HepG2 (cell line): ENCODE results near the gene ZNF394. TPM values are rescaled to one million over a fixed set of nuclear protein-coding genes. Genes with fewer than 3 reads are reported as not detected.
A peak's percentile ranks its signal among the peaks of the same experiment; 100 is the strongest.

ENCODE experiments used
- ATAC-seq: fragments of 200-7000 bp; cut with Tn5 transposase; 3 replicates; pipeline ENCODE4 v1.9.1; 2020; ENCODE audit warnings: mild to moderate bottlenecking, moderate library complexity
- BruUV-seq: library from RNA; stranded (reverse); fragments of 400-500 nt; replicated peaks from 2 replicates; lab custom pipeline; 2021; lab: Mats Ljungman, UMichigan
- CTCF ChIA-PET: fragments of 300-600 bp; formaldehyde crosslinking; extraction: SDS; loops from one replicate; lab custom pipeline; 2021; ENCODE audit warnings: low total read pairs, inconsistent platforms, low intra/inter-chr PET ratio; lab: Yijun Ruan, JAX
- POLR2A ChIA-PET: fragments of 350-600 bp; sonication (Branson Sonifier 250); formaldehyde crosslinking; loops from one replicate; lab custom pipeline; 2020; ENCODE audit warnings: antibody characterized with exemption, inconsistent platforms; lab: Yijun Ruan, JAX
- DNase-seq: peaks from one replicate; pipeline ENCODE4 v3.0.0-alpha.2; 2015; ENCODE audit warnings: low spot score
- FAIRE-seq: peaks from 3 replicates; lab custom pipeline; 2011; peaks lifted over from hg19 to GRCh38; lab: Jason Lieb, UNC
- H2AFZ ChIP-seq: one replicate; pipeline ENCODE4 v1.6.1; 2011; ENCODE audit warnings: low read length, inconsistent platforms
- H3K27ac ChIP-seq: fragments of 300-600 bp; 3 replicates; pipeline ENCODE4 v1.8.0; 2011; ENCODE audit warnings: mixed run types, mild to moderate bottlenecking, mixed read lengths, low read length, inconsistent platforms; ENCODE audit not compliant: insufficient read depth; ENCODE audit errors: extremely low read length
- H3K27me3 ChIP-seq, 2 experiments: fragments of 200-600 bp in 1 of 2; 2 replicates in 1 of 2; 3 replicates in 1 of 2; pipeline versions ENCODE4 v1.6.0 to v1.8.0; 2011; ENCODE audit warnings: low read length in 2 of 2, mild to moderate bottlenecking in 2 of 2, moderate library complexity in 2 of 2, inconsistent platforms in 1 of 2; ENCODE audit not compliant: insufficient read depth in 2 of 2, control insufficient read depth in 1 of 2
- H3K36me3 ChIP-seq, 2 experiments: fragments of 200-600 bp in 1 of 2; replicated peaks in 1 of 2; 2 replicates in 1 of 2; 3 replicates in 1 of 2; pipeline versions ENCODE4 v1.5.1 to v1.8.0; 2011; ENCODE audit warnings: low read length in 2 of 2, inconsistent platforms in 1 of 2; ENCODE audit not compliant: insufficient read depth in 2 of 2, control insufficient read depth in 1 of 2
- H3K4me1 ChIP-seq: 2 replicates; pipeline ENCODE4 v1.5.1; 2012; ENCODE audit warnings: low read length, inconsistent platforms; ENCODE audit not compliant: insufficient read depth
- H3K4me2 ChIP-seq: 2 replicates; pipeline ENCODE4 v1.6.0; 2011; ENCODE audit warnings: low read depth, low read length, inconsistent platforms
- H3K4me3 ChIP-seq, 3 experiments: fragments of 200-600 bp in 1 of 3; sonication (generic), shearing (Covaris generic) in 1 of 3; replicated peaks in 1 of 3; 2 replicates each; pipeline ENCODE4 v1.5.1; 2011 to 2016; ENCODE audit warnings: low read length in 3 of 3, inconsistent platforms in 2 of 3, low read depth in 2 of 3, mild to moderate bottlenecking in 2 of 3, control low read depth in 1 of 3, mixed read lengths in 1 of 3; ENCODE audit not compliant: insufficient read depth in 1 of 3
- H3K79me2 ChIP-seq: one replicate; pipeline ENCODE4 v1.6.1; 2011; ENCODE audit warnings: low read length, inconsistent platforms; ENCODE audit not compliant: insufficient read depth
- H3K9ac ChIP-seq: 2 replicates; pipeline ENCODE4 v1.6.0; 2011; ENCODE audit warnings: mild to moderate bottlenecking, low read depth, low read length, inconsistent platforms; ENCODE audit not compliant: insufficient read depth
- H3K9me3 ChIP-seq: 2 replicates; pipeline ENCODE4 v1.5.1; 2012; ENCODE audit warnings: mild to moderate bottlenecking, low read length
- H4K20me1 ChIP-seq: 2 replicates; pipeline ENCODE4 v1.6.0; 2011; ENCODE audit warnings: inconsistent platforms, mild to moderate bottlenecking, low read length, moderate library complexity; ENCODE audit not compliant: insufficient read depth
- FOXK2 ChIP-seq: fragments of 450-650 bp; IDR thresholded peaks from 2 replicates; pipeline ENCODE4 v1.6.1; 2016
- HIC2 ChIP-seq: sonication (generic); formaldehyde crosslinking; IDR thresholded peaks from 2 replicates; pipeline ENCODE4 v1.9.0; 2022; ENCODE audit warnings: low read depth, missing genetic modification reagents
- MLLT10 ChIP-seq: sonication (generic); formaldehyde crosslinking; IDR thresholded peaks from 2 replicates; pipeline ENCODE4 v1.4.0; 2020; ENCODE audit warnings: missing genetic modification reagents
- TEAD3 ChIP-seq: optimal IDR thresholded peaks from 2 replicates; pipeline ENCODE3; 2016; ENCODE audit warnings: borderline replicate concordance
- TEF ChIP-seq: sonication (generic); formaldehyde crosslinking; IDR thresholded peaks from 2 replicates; pipeline ENCODE4 v1.5.0; 2020; ENCODE audit warnings: missing genetic modification reagents
- UBTF ChIP-seq: sonication (generic); formaldehyde crosslinking; IDR thresholded peaks from 2 replicates; pipeline ENCODE4 v1.4.0; 2020; ENCODE audit warnings: mild to moderate bottlenecking, missing genetic modification reagents
- ZBTB7B ChIP-seq: sonication (generic); formaldehyde crosslinking; IDR thresholded peaks from 2 replicates; pipeline ENCODE4 v1.4.0; 2020; ENCODE audit warnings: missing genetic modification reagents
- ZNF121 ChIP-seq: sonication (generic); formaldehyde crosslinking; IDR thresholded peaks from 2 replicates; pipeline ENCODE4 v1.5.0; 2020; ENCODE audit warnings: mild to moderate bottlenecking, missing genetic modification reagents
- ZNF367 ChIP-seq: sonication (generic); formaldehyde crosslinking; IDR thresholded peaks from 2 replicates; pipeline ENCODE4 v1.4.0; 2020; ENCODE audit warnings: missing genetic modification reagents, borderline replicate concordance
- ZNF598 ChIP-seq: sonication (generic); formaldehyde crosslinking; IDR thresholded peaks from 2 replicates; pipeline ENCODE4 v1.5.1; 2020; ENCODE audit warnings: mild to moderate bottlenecking, missing genetic modification reagents, borderline replicate concordance
- ZNF790 ChIP-seq: sonication (generic); formaldehyde crosslinking; IDR thresholded peaks from 2 replicates; pipeline ENCODE4 v1.8.0; 2022; ENCODE audit warnings: missing genetic modification reagents, mild to moderate bottlenecking, borderline replicate concordance
- WGBS: methylation state at CpG from one replicate; pipeline ENCODE4 v1.1.6; 2017; ENCODE audit warnings: low lambda C conversion rate; 5-methylcytosine and 5-hydroxymethylcytosine counted together
- in situ Hi-C: cut with HindIII; loops from 2 replicates; pipeline ENCODE4 v1.10.0; 2017; ENCODE audit warnings: low pct_unique_long_range_greater_than_20kb; ENCODE audit not compliant: extremely low pct_ligation_motif_present
- intact Hi-C: fragments of 100-400 bp; cut with micrococcal nuclease; formaldehyde crosslinking; loops from one replicate; pipeline ENCODE4 v1.10.0; 2022; ENCODE audit not compliant: unreplicated experiment
- polyA plus RNA-seq, 8 experiments: library from polyadenylated mRNA; depleted of rRNA in 3 of 8; stranded (reverse) in 7 of 8; unstranded in 1 of 8; fragments of >200 nt; fragmentation: Illumina TruSeq in 4 of 8; extraction: Trizol in 4 of 8; gene quantifications; 2 replicates each; pipeline versions ENCODE4 v1.2.1 to v1.2.3, GENCODE V29; 2011 to 2016; ENCODE audit warnings: low read depth in 4 of 8, missing spikeins in 1 of 8, mixed read lengths in 1 of 8; ENCODE audit not compliant: insufficient read depth in 1 of 8
- total RNA-seq, 5 experiments: library from RNA; depleted of rRNA; stranded (reverse); fragments of >200 nt; fragmentation: Illumina TruSeq; extraction: Trizol; gene quantifications; 2 replicates each; pipeline ENCODE4 v1.2.3, GENCODE V29; 2016; ENCODE audit warnings: low read depth in 1 of 5

Gene ZNF394
- total and polyA plus RNA-seq, 2 of the 13 experiments (the other 11 are each of a cell fraction or from before 2014, with no cell fraction given) = 7.8 to 19.6 TPM

GRCh38 chr7:99535667-99536066 lies 35.6 kb upstream of the ZNF394 start:
- Histone ChIP-seq H3K4me2 (no peak overlapping the region), H4K20me1 (no peaks in the 10 kb centered on the region), H3K4me3 (no peak overlapping the region), H3K27me3 (no peaks in the 10 kb centered on the region), H3K36me3 (peaks cover 4 to 26% of the 10 kb centered on the region in 2 experiments; a peak in 4 of 5 replicates), H3K27ac (no peak overlapping the region), H3K79me2 (no peaks in the 10 kb centered on the region), H2AFZ (no peak overlapping the region), H3K4me1 (peaks cover 9% of the 10 kb centered on the region), H3K9me3 (no peaks in the 10 kb centered on the region), H3K9ac (no peak overlapping the region)
- no peak for TF ChIP-seq UBTF (CRISPR knock-in tag)
- TF ChIP-seq ZNF121 (CRISPR knock-in tag) = peak; percentile 59; the same call in 1 of the 2 replicates
- in situ Hi-C loops = no loop called here
- intact Hi-C loops = no loop called here
- BruUV-seq = no TSS peak
- no peak for DNase-seq
- ChIA-PET CTCF (no interaction called here), POLR2A (interaction anchor here (0.8 to 1.4 kb wide), 2 partner anchors 8 to 23 kb away, joined by 3 read pairs; partner anchors contain the start of gene ZNF655)
- ATAC-seq = no peak
- 95% methylated on average over 2 of the region's 2 CpGs for WGBS
- FAIRE-seq = no peak

- over 99% methylated on average over 12 of the region's 12 CpGs for WGBS
- Histone ChIP-seq H3K27me3 (no peaks in the 10 kb centered on the region), H3K9ac (no peak overlapping the region), H3K9me3 (no peaks in the 10 kb centered on the region), H3K4me3 (no peak overlapping the region), H3K27ac (no peak overlapping the region), H3K36me3 (peaks cover 8 to 47% of the 10 kb centered on the region in 2 experiments; a peak in 4 of 5 replicates), H3K4me2 (no peak overlapping the region), H2AFZ (no peak overlapping the region)
- in situ Hi-C loops = no loop called here
- ATAC-seq (no peak), FAIRE-seq (no peak)
- POLR2A ChIA-PET = interaction anchor here (1.5 kb wide), 1 partner anchor 26 kb away, joined by 3 read pairs; the partner anchor contains the start of gene ZKSCAN5
- no TSS peak for BruUV-seq
- CTCF ChIA-PET = no interaction called here
- no peak for TF ChIP-seq TEAD3 (CRISPR knock-in tag)
- no peak for TF ChIP-seq MLLT10 (CRISPR knock-in tag)
- TF ChIP-seq ZNF367 (CRISPR knock-in tag) = no peak
- no peak for TF ChIP-seq TEF
- TF ChIP-seq ZNF598 = no peak
- TF ChIP-seq ZNF790 (CRISPR knock-in tag) = no peak
- no peak for TF ChIP-seq HIC2
- TF ChIP-seq FOXK2 = no peak
- TF ChIP-seq ZBTB7B = no peak
- TF ChIP-seq, all 625 proteins: peak for 0
- Histone ChIP-seq H3K4me1 (no peaks in the 10 kb centered on the region), H3K79me2 (no peaks in the 10 kb centered on the region), H4K20me1 (no peaks in the 10 kb centered on the region)
- intact Hi-C loops = no loop called here
- DNase-seq = no peak
These were observed 31.3 kb upstream of the ZNF394 start for GRCh38 chr7:99531354-99531765.
